ENCODE data around the gene SNRNP27.
"Not testable (repeated sequence)": the region's sequence is repeated elsewhere in the genome, so short reads cannot be mapped to it uniquely, and the experiment has no call there.

SNRNP27 gene

DNA sequence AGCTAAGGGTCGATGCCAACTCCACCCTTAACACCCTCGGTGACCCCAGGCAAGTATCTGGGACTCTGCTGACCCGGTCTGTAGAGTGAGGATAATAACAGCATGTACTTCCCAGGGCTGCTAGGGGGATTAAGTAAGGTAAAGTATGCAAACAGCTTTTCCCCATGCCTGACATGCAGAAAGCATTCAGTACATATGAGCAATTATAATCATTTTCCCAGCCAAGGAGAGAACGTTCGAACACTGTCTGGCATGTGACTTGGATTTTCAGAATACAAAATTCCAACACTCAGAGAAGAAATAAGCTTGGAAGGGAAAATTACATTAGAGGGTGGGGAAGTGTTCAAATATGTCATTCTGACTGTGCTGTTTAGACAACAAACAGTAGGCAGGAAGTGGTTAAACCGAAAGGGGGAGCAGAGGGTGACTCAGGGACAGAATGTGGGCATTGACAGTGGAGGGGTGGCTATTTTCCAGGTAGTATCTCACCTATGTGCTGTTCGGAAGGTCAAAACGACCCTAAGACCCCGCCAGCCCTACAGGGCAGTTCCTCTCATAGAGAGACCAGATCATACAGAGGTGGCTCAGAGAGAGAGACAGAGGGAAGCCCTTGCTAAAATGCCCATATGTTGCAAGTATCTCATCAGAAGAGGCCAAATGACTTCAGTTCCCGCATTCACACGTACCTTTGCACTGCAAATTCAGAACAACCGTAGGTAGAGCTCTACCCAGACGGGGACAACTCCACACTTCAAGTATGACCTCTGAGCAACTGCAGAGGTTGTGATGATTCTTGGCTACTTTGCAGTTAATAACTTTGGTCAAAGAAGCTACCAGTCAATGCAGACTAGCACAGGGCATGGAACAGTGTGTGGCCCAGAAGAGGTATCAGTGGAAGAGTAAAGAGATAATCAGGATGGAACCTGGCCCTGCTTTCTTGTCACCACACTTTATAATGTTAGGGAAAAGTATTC, 52.9 kb downstream of the SNRNP27 start:
- Histone ChIP-seq H3K4me3 (ENCODE audit: insufficient read depth, low read depth, low read length, poor library complexity, severe bottlenecking) (no peak overlapping the region), H3K4me1 (ENCODE audit: control insufficient read depth, insufficient read depth, low read length, poor library complexity, severe bottlenecking) (peaks cover 20% of the 10 kb centered on the region), H3K27ac (ENCODE audit: insufficient read depth, low read length, poor library complexity, severe bottlenecking) (peak overlapping the region; percentile 40), H3K36me3 (ENCODE audit: control insufficient read depth, insufficient read depth, low read length) (peaks cover 9% of the 10 kb centered on the region), H3K27me3 (replicated peaks; ENCODE audit: control insufficient read depth, insufficient read depth, low read length, poor library complexity, severe bottlenecking) (no peaks in the 10 kb centered on the region), H3K9me3 (ENCODE audit: control insufficient read depth, low read length) (no peaks in the 10 kb centered on the region)
- DNase-seq: peak; percentile 36 to 42 (median 37)

DNA sequence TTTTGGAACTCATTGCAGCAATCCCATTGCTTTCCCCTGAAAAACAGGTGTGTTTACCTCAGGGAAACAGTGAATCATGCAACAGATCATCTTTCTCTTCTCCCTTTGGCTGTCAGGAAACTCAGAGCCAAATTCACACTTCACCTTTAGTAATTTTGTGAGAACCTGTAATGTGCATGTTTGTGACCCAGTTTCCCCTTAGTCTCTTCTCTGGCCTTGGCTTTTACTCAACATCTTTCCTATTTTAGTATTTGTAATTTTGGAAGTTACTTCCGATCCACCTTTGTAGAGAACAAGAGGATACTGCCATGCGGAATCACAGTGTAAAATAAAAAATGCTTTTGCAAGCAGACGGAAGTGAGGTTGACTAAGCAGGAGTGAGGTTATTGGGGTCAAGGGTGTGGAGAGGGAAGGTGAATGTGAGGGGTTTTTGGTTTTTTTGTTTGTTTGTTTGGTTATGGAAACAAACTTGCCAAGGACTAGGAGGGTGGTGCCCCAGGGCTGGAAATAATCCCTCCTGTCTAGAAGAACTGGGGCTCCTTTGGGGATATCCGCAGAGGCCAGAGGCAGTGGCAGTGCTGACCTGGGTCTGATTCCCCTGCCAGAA, 53.7 kb downstream of the SNRNP27 start:
- no peak for DNase-seq
- peak overlapping the region; percentile 8 for H3K27ac ChIP-seq (ENCODE audit: insufficient read depth, low read length, poor library complexity, severe bottlenecking)
- no peaks in the 10 kb centered on the region for H3K27me3 ChIP-seq (replicated peaks; ENCODE audit: control insufficient read depth, insufficient read depth, low read length, poor library complexity, severe bottlenecking)
- H3K9me3 ChIP-seq (ENCODE audit: control insufficient read depth, low read length): no peaks in the 10 kb centered on the region
- peaks cover 2% of the 10 kb centered on the region for H3K36me3 ChIP-seq (ENCODE audit: control insufficient read depth, insufficient read depth, low read length)
- no peak overlapping the region for H3K4me3 ChIP-seq (ENCODE audit: insufficient read depth, low read depth, low read length, poor library complexity, severe bottlenecking)
- H3K4me1 ChIP-seq (ENCODE audit: control insufficient read depth, insufficient read depth, low read length, poor library complexity, severe bottlenecking): peaks cover 20% of the 10 kb centered on the region

DNA sequence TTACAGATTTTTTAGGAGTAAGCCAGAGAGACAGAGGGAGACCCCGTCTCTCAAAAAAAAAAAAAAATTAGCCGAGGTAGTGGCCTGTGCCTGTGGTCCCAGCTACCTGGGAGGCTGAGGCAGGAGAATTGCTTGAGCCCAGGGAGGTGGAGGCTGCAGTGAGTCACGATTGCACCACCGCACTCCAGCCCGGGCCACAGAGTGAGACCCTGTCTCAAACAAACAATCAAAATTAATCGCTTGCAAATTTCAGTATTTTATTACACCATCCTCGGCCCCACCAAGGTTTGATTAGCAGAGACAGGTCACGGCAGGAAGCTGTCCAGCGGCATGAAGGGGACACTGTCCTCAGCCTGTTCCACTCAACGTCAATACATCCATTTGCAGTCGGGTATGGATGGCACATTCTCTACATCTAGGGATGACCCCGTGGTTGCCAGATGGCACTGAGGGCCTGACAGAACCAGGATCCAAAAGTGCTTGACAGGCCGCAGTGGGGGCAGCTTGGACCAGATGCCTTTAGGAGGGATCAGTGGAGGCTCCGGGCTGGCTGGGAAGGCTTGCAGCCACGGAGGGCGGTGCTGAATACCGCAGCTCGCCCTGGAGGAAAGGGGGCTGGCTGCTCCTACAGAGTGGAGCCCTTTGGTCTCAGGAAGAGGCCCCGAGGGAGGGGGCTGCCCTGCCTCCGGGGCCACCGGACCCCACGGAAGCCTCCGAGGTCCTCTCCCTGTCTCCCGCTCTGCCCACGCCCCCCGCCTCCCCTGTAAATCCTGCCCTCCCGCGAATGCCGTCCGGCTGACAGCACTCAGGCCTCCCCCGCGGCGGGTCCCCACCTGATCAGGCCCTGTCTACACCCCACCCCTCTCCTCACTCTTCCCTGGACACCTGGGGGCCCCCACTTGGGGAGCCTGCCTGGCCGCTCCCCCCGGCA, 54.5 kb downstream of the SNRNP27 start:
- no peak overlapping the region for H3K27ac ChIP-seq (ENCODE audit: insufficient read depth, low read length, poor library complexity, severe bottlenecking)
- no peaks in the 10 kb centered on the region for H3K9me3 ChIP-seq (ENCODE audit: control insufficient read depth, low read length)
- peaks cover 20% of the 10 kb centered on the region for H3K4me1 ChIP-seq (ENCODE audit: control insufficient read depth, insufficient read depth, low read length, poor library complexity, severe bottlenecking)
- no peak for DNase-seq
- no peak overlapping the region for H3K4me3 ChIP-seq (ENCODE audit: insufficient read depth, low read depth, low read length, poor library complexity, severe bottlenecking)
- H3K36me3 ChIP-seq (ENCODE audit: control insufficient read depth, insufficient read depth, low read length): no peaks in the 10 kb centered on the region
- H3K27me3 ChIP-seq (replicated peaks; ENCODE audit: control insufficient read depth, insufficient read depth, low read length, poor library complexity, severe bottlenecking): no peaks in the 10 kb centered on the region

DNA sequence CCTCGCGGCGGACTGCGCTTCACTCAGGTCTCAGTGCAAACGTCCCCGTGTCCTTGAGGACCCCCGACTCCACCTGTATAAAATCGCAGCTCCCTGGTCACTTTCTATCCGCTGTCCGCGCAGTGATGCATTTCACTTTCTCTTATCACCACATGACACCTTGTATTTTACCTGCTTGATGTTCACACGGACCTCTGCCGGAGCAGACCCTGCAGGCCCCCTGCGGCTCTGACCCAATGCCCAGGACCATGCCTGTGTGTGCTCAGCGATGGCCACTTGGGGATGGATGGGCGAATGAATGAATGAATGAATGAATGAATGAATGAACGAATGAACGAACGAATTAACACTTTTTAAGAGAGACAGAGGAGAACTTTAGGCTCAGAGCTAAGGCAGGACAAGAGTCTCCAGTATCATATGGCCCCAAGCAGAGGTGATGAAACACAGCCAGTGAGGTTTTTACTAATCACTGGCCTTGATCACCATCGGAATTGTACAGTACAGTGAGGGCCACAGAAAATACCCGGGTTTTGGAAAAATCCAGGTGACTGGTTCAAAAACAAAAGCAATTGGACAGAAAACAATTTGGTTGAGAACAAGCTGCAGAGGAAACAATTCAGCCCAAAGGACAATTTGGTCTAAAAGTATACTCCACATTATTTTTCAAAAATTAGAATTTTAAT, 55.3 kb downstream of the SNRNP27 start:
- H3K27ac ChIP-seq (ENCODE audit: insufficient read depth, low read length, poor library complexity, severe bottlenecking): no peak overlapping the region
- DNase-seq: no peak
- no peaks in the 10 kb centered on the region for H3K9me3 ChIP-seq (ENCODE audit: control insufficient read depth, low read length)
- no peaks in the 10 kb centered on the region for H3K27me3 ChIP-seq (replicated peaks; ENCODE audit: control insufficient read depth, insufficient read depth, low read length, poor library complexity, severe bottlenecking)
- H3K36me3 ChIP-seq (ENCODE audit: control insufficient read depth, insufficient read depth, low read length): no peaks in the 10 kb centered on the region
- peaks cover 20% of the 10 kb centered on the region for H3K4me1 ChIP-seq (ENCODE audit: control insufficient read depth, insufficient read depth, low read length, poor library complexity, severe bottlenecking)
- H3K4me3 ChIP-seq (ENCODE audit: insufficient read depth, low read depth, low read length, poor library complexity, severe bottlenecking): no peak overlapping the region

DNA sequence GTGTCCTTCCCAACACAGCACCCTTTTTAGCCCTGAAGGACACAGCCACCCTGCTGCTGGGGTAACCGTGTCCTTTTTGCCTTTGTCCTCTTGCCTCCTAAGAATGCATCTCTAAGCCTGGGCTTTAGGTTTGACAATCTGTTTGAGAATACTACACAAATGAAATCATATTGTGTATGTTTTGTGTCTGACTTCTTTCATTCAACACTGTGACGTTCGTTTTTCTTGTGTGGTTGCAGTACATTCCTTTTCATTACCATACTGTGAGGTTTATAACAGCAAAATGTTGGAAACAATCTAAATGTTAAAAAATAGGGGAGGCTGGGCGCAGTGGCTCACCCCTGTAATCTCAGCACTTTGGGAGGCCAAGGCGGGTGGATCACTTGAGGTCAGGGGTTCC, 56.5 kb downstream of the SNRNP27 start:
- H3K36me3 ChIP-seq (ENCODE audit: control insufficient read depth, insufficient read depth, low read length): no peaks in the 10 kb centered on the region
- no peak overlapping the region for H3K4me3 ChIP-seq (ENCODE audit: insufficient read depth, low read depth, low read length, poor library complexity, severe bottlenecking)
- H3K4me1 ChIP-seq (ENCODE audit: control insufficient read depth, insufficient read depth, low read length, poor library complexity, severe bottlenecking): peaks cover 20% of the 10 kb centered on the region

DNA sequence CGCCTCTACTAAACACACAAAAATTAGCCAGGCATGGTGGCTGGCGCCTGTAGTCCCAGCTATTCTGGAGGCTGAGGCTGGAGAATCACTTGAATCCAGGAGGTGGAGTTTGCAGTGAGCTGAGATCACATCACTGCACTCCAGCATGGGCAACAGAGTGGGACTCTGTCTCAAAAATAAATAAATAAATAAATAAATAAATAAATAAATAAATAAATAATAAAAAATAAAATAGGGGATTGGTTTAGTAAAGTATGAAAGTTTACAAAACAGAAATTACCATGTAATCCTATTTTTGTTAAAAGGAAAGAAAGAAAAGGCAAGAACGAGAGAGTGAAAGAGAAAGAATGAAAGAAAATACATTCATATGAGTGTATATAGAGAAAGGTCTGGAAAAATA, 56.9 kb downstream of the SNRNP27 start:
- DNase-seq; H3K9me3 ChIP-seq (ENCODE audit: control insufficient read depth, low read length); H3K4me3 ChIP-seq (ENCODE audit: insufficient read depth, low read depth, low read length, poor library complexity, severe bottlenecking); H3K36me3 ChIP-seq (ENCODE audit: control insufficient read depth, insufficient read depth, low read length); H3K27ac ChIP-seq (ENCODE audit: insufficient read depth, low read length, poor library complexity, severe bottlenecking); H3K27me3 ChIP-seq (replicated peaks; ENCODE audit: control insufficient read depth, insufficient read depth, low read length, poor library complexity, severe bottlenecking): not testable (repeated sequence)
- peaks cover 15% of the 10 kb centered on the region for H3K4me1 ChIP-seq (ENCODE audit: control insufficient read depth, insufficient read depth, low read length, poor library complexity, severe bottlenecking)

More for the DNA sequence above, 56.5 kb downstream of the SNRNP27 start:
- H3K27me3 ChIP-seq (replicated peaks; ENCODE audit: control insufficient read depth, insufficient read depth, low read length, poor library complexity, severe bottlenecking): no peaks in the 10 kb centered on the region
- H3K27ac ChIP-seq (ENCODE audit: insufficient read depth, low read length, poor library complexity, severe bottlenecking): no peak overlapping the region
- DNase-seq: no peak
- H3K9me3 ChIP-seq (ENCODE audit: control insufficient read depth, low read length): no peaks in the 10 kb centered on the region

DNA sequence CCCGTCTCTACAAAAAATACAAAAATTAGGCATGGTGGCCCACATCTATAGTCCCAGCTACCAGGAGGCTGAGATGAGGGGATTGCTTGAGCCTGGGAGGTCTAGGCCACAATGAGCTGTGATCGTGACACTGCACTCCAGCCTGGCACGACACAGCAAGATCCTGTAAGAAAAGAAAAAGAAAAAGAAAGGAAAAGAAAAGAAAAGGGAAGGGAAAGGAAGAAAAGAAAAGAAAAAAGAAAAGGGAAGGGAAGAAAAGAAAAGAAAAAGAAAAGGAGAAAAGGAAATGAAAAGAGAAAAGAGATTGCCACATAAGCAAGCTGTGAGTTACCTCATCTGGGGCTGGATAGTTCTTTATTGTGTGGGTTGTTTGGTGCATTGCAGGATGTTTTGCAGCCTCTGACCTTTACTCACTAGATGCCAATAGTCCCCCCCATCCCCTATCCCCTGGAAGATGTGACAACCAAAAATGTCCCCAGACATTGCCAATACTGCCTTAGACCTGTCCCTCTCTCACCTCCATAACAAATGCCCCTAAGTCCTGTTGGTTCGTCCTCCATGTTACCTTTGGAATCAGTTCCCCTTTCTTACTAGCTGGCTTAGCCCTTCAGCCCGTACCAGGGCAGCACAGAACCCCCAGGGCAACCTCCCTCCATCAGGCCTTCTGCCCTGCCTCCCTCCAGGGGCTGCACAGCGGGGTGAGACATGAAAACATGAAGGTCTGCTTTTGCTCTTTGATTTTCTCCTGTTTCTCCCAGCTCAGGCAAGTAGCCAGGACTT, 58.8 kb downstream of the SNRNP27 start:
- no peaks in the 10 kb centered on the region for H3K27me3 ChIP-seq (replicated peaks; ENCODE audit: control insufficient read depth, insufficient read depth, low read length, poor library complexity, severe bottlenecking)
- H3K4me1 ChIP-seq (ENCODE audit: control insufficient read depth, insufficient read depth, low read length, poor library complexity, severe bottlenecking): no peaks in the 10 kb centered on the region
- no peak for DNase-seq
- no peak overlapping the region for H3K27ac ChIP-seq (ENCODE audit: insufficient read depth, low read length, poor library complexity, severe bottlenecking)
- H3K36me3 ChIP-seq (ENCODE audit: control insufficient read depth, insufficient read depth, low read length): no peaks in the 10 kb centered on the region
- no peak overlapping the region for H3K4me3 ChIP-seq (ENCODE audit: insufficient read depth, low read depth, low read length, poor library complexity, severe bottlenecking)
- H3K9me3 ChIP-seq (ENCODE audit: control insufficient read depth, low read length): no peaks in the 10 kb centered on the region

DNA sequence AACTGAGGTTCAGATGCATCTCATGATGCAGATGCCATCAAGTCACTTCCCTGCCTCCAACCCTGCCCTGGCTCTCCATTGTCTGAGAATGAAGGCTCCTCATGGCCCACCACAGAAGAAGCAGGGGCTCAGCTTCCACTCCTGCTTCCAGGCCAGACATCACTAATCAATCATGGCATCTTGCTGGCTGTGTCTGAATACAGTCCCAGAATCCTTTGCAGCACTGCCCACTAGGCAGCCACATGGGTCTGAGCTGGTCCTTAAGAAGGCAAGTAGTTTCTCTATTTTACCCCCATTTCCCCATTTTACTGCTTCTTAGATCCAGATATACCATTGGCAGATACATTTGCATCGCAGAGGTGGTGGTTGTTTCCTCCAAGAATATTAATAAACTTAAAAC, 60.3 kb downstream of the SNRNP27 start:
- Histone ChIP-seq H3K4me1 (ENCODE audit: control insufficient read depth, insufficient read depth, low read length, poor library complexity, severe bottlenecking) (no peaks in the 10 kb centered on the region), H3K27ac (ENCODE audit: insufficient read depth, low read length, poor library complexity, severe bottlenecking) (no peak overlapping the region), H3K9me3 (ENCODE audit: control insufficient read depth, low read length) (no peaks in the 10 kb centered on the region), H3K27me3 (replicated peaks; ENCODE audit: control insufficient read depth, insufficient read depth, low read length, poor library complexity, severe bottlenecking) (no peaks in the 10 kb centered on the region), H3K36me3 (ENCODE audit: control insufficient read depth, insufficient read depth, low read length) (no peaks in the 10 kb centered on the region), H3K4me3 (ENCODE audit: insufficient read depth, low read depth, low read length, poor library complexity, severe bottlenecking) (no peak overlapping the region)
- no peak for DNase-seq

All from effector memory CD4-positive, alpha-beta T cell (primary cell).